OCI-LY7 (cell line): ENCODE measurements around the gene SOWAHD. TPM values are rescaled to one million over a fixed set of nuclear protein-coding genes. Genes with fewer than 3 reads are reported as not detected.
"Not testable (repeated sequence)": the region's sequence is repeated elsewhere in the genome, so short reads cannot be mapped to it uniquely, and the experiment has no call there.

Experiments used
- BruUV-seq: library from RNA; stranded (reverse); fragments of 400-500 nt; replicated peaks from 2 replicates; lab custom pipeline; 2021; lab: Mats Ljungman, UMichigan
- CTCF ChIA-PET: fragments of 300-600 bp; sonication (Branson Sonifier 250); formaldehyde crosslinking; loops from one replicate; lab custom pipeline; 2022; ENCODE audit warnings: antibody characterized with exemption; ENCODE audit not compliant: unreplicated experiment; lab: Charles Lee
- POLR2A ChIA-PET: fragments of 300-600 bp; sonication (Branson Sonifier 250); formaldehyde crosslinking; loops from one replicate; lab custom pipeline; 2022; ENCODE audit warnings: antibody characterized with exemption; lab: Charles Lee
- DNase-seq: peaks from one replicate; pipeline ENCODE4 v3.0.0-alpha.2; 2015; ENCODE audit warnings: low spot score
- H2AFZ ChIP-seq: fragments of 200-600 bp; sonication (generic), shearing (Covaris generic); 2 replicates; pipeline ENCODE4 v1.6.1; 2014; ENCODE audit warnings: mild to moderate bottlenecking, antibody characterized with exemption, low read length, moderate library complexity
- H3K27ac ChIP-seq: fragments of 200-600 bp; sonication (generic); 2 replicates; pipeline ENCODE4 v1.5.1; 2014; ENCODE audit warnings: mixed run types, low read depth, mild to moderate bottlenecking, moderate library complexity, low read length, inconsistent platforms; ENCODE audit not compliant: poor library complexity, severe bottlenecking
- H3K36me3 ChIP-seq: fragments of 200-600 bp; sonication (generic); 2 replicates; pipeline ENCODE4 v1.6.1; 2014; ENCODE audit warnings: mild to moderate bottlenecking, antibody characterized with exemption, low read length, moderate library complexity, mixed read lengths; ENCODE audit not compliant: insufficient read depth
- H3K4me1 ChIP-seq: fragments of 200-600 bp; sonication (generic); 2 replicates; pipeline ENCODE4 v1.5.1; 2014; ENCODE audit warnings: mild to moderate bottlenecking, low read length; ENCODE audit not compliant: insufficient read depth, poor library complexity, severe bottlenecking
- H3K4me2 ChIP-seq: fragments of 200-600 bp; sonication (generic); 2 replicates; pipeline ENCODE4 v1.6.1; 2014; ENCODE audit warnings: mild to moderate bottlenecking, low read length
- H3K4me3 ChIP-seq: fragments of 200-600 bp; sonication (generic); 2 replicates; pipeline ENCODE4 v1.5.1; 2014; ENCODE audit warnings: mild to moderate bottlenecking, low read depth, low read length; ENCODE audit not compliant: poor library complexity, severe bottlenecking
- H3K79me2 ChIP-seq: fragments of 200-600 bp; sonication (generic); 2 replicates; pipeline ENCODE4 v1.6.1; 2016; ENCODE audit warnings: low read depth, mild to moderate bottlenecking, low read length, moderate library complexity, mixed read lengths; ENCODE audit not compliant: insufficient read depth
- H3K9me2 ChIP-seq: fragments of 200-600 bp; sonication (generic); 2 replicates; pipeline ENCODE4 v1.6.1; 2016; ENCODE audit warnings: mild to moderate bottlenecking, low read length, mixed read lengths; ENCODE audit not compliant: insufficient read depth
- H3K9me3 ChIP-seq: fragments of 200-600 bp; sonication (generic); 2 replicates; pipeline ENCODE4 v1.6.1; 2014; ENCODE audit warnings: mild to moderate bottlenecking, mixed run types, low read length, mixed read lengths
- H4K20me1 ChIP-seq: fragments of 200-600 bp; sonication (generic); 2 replicates; pipeline ENCODE4 v1.6.1; 2014; ENCODE audit warnings: mild to moderate bottlenecking, antibody characterized with exemption, low read length, moderate library complexity, mixed read lengths; ENCODE audit not compliant: insufficient read depth
- CTCF ChIP-seq: fragments of 200-600 bp; sonication (generic); conservative IDR thresholded peaks from 2 replicates; pipeline ENCODE4 v1.5.1; 2014; ENCODE audit warnings: mild to moderate bottlenecking, antibody characterized with exemption, low read length, moderate library complexity, mixed read lengths
- EZH2phosphoT487 ChIP-seq: fragments of 200-600 bp; sonication (generic); IDR thresholded peaks from 2 replicates; pipeline ENCODE4 v1.6.1; 2018; ENCODE audit warnings: low read depth, borderline replicate concordance, mild to moderate bottlenecking, mixed run types, antibody characterized with exemption, low read length, moderate library complexity, mixed read lengths
- intact Hi-C: fragments of 100-400 bp; cut with micrococcal nuclease; formaldehyde crosslinking; loops from one replicate; pipeline ENCODE4 v1.10.0; 2022; ENCODE audit not compliant: unreplicated experiment
- small RNA-seq: library from RNA; depleted of rRNA; stranded (forward); fragments of <200 nt; gene quantifications from one replicate; pipeline ENCODE3, GENCODE V24; 2014
- total RNA-seq, 2 experiments: library from RNA; depleted of rRNA in 1 of 2; stranded (reverse); fragments of >200 nt in 1 of 2; shearing (Covaris generic) in 1 of 2; gene quantifications; 2 replicates each; pipeline ENCODE4 v1.2.3, GENCODE V29; 2014 to 2022

SOWAHD gene
- total RNA-seq, 2 experiments from 2014 or later = 0.29 TPM; not detected in 1

DNA sequence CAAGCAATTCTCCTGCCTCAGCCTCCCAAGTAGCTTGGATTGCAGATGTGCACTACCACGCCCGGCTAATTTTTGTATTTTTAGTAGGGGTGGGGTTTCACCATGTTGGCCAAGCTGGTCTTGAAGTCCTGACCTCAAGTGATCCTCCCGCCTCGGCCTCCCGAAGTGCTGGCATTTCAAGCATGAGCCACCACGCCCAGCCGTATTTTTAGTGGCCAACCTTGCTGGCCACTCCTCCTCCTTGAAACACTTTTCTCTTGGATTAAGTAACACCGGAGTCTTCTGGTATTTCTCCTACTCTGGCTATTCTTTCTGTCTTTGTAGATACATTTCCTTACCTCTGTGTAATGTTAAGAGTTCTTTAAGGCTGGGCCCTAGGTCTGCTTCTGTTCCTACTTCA lies 44.2 kb downstream of the SOWAHD start:
- intact Hi-C loops = no loop called here
- no peaks in the 10 kb centered on the region for H3K9me2 ChIP-seq
- no peaks in the 10 kb centered on the region for H3K9me3 ChIP-seq
- DNase-seq = no peak
- ChIA-PET POLR2A (no interaction called here), CTCF (no interaction called here)
- no TSS peak for BruUV-seq
- H4K20me1 ChIP-seq = no peaks in the 10 kb centered on the region
- TF ChIP-seq CTCF = no peak
- no peak for TF ChIP-seq EZH2phosphoT487
- H3K4me3 ChIP-seq = no peak overlapping the region
- H3K4me1 ChIP-seq = no peaks in the 10 kb centered on the region
- H3K4me2 ChIP-seq = no peak overlapping the region
- no peak overlapping the region for H2AFZ ChIP-seq
- H3K79me2 ChIP-seq = no peaks in the 10 kb centered on the region
- no peak overlapping the region for H3K27ac ChIP-seq
- no peaks in the 10 kb centered on the region for H3K36me3 ChIP-seq

- H3K9me3 ChIP-seq, CTCF ChIA-PET, BruUV-seq, DNase-seq, intact Hi-C loops, H3K4me1 ChIP-seq, H3K79me2 ChIP-seq, H2AFZ ChIP-seq, H3K27ac ChIP-seq, POLR2A ChIA-PET, H3K4me3 ChIP-seq, H3K9me2 ChIP-seq, H4K20me1 ChIP-seq, H3K4me2 ChIP-seq, H3K36me3 ChIP-seq: not testable (repeated sequence)
Observed at GRCh38 chrX:119808461-119808860, 50.1 kb downstream of the SOWAHD start.

DNA sequence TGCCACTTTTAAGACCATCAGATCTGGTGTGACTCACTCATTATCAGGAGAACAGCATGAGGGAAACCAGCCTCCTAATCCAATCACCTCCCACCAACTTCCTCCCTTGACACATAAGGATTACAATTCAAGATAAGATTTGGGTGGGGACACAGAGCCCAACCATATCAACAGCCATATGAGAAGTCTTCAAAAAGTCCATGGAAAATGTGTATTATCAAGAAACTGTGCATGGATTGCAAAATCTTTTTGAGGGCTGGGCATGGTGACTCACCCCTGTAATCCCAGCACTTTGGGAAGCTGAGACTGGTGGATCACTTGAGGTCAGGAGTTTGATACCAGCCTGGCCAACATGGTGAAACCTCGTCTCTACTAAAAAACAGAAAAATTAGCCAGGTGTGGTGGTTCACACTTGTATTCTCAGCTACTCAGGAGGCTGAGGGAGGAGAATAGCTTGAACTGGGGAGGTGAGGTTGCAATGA lies 50.8 kb downstream of the SOWAHD start:
- H3K79me2 ChIP-seq = no peaks in the 10 kb centered on the region
- H3K4me3 ChIP-seq = no peak overlapping the region
- TF ChIP-seq EZH2phosphoT487 (no peak), CTCF (no peak)
- H3K4me1 ChIP-seq = no peaks in the 10 kb centered on the region
- H3K9me2 ChIP-seq = no peaks in the 10 kb centered on the region
- no peak overlapping the region for H2AFZ ChIP-seq
- BruUV-seq = no TSS peak
- DNase-seq = no peak
- POLR2A ChIA-PET = interaction anchor here (1.0 to 1.3 kb wide), 2 partner anchors 8 to 12 kb away, joined by 3 to 4 read pairs; no protein-coding TSS in a partner anchor
- intact Hi-C loops = no loop called here
- H3K27ac ChIP-seq = no peak overlapping the region
- no peak overlapping the region for H3K4me2 ChIP-seq
- H4K20me1 ChIP-seq = no peaks in the 10 kb centered on the region
- H3K36me3 ChIP-seq = no peaks in the 10 kb centered on the region
- no peaks in the 10 kb centered on the region for H3K9me3 ChIP-seq
- CTCF ChIA-PET = no interaction called here

Small RNA genes lying within 50 kb of the gene (small RNA-seq; reads per million reads assigned to genes)
- gene SNORA69 = not detected

Other genes starting within 250 kb of the SOWAHD start
- gene STEEP1, start 193.2 kb upstream of the SOWAHD start, total RNA-seq (2014; rRNA removed; shearing (Covaris generic)) = 37.2 and 50.7 TPM in 2 replicates
- 26.7 and 28.1 TPM in 2 replicates for gene STEEP1, start 193.2 kb upstream of the SOWAHD start, total RNA-seq (2022)
- 21.8 and 30.0 TPM in 2 replicates for gene UBE2A, start 184.0 kb upstream of the SOWAHD start, total RNA-seq (2014; rRNA removed; shearing (Covaris generic))
- gene UBE2A, start 184.0 kb upstream of the SOWAHD start, total RNA-seq (2022) = 56.0 and 59.9 TPM in 2 replicates
- 10.7 and 11.9 TPM in 2 replicates for gene NKRF, start 152.2 kb upstream of the SOWAHD start, total RNA-seq (2014; rRNA removed; shearing (Covaris generic))
- 19.3 and 20.7 TPM in 2 replicates for gene NKRF, start 152.2 kb upstream of the SOWAHD start, total RNA-seq (2022)
- gene SEPTIN6, start 65.4 kb upstream of the SOWAHD start, total RNA-seq (2014; rRNA removed; shearing (Covaris generic)) = 145 and 182 TPM in 2 replicates
- 216 and 231 TPM in 2 replicates for gene SEPTIN6, start 65.4 kb upstream of the SOWAHD start, total RNA-seq (2022)
- gene RPL39, start 33.0 kb downstream of the SOWAHD start, total RNA-seq (2014; rRNA removed; shearing (Covaris generic)) = 1,897 and 2,118 TPM in 2 replicates
- 2,029 and 2,070 TPM in 2 replicates for gene RPL39, start 33.0 kb downstream of the SOWAHD start, total RNA-seq (2022)
- 8.7 and 10.8 TPM in 2 replicates for gene UPF3B, start 94.4 kb downstream of the SOWAHD start, total RNA-seq (2014; rRNA removed; shearing (Covaris generic))
- gene UPF3B, start 94.4 kb downstream of the SOWAHD start, total RNA-seq (2022) = 25.1 and 25.5 TPM in 2 replicates
- 32.8 and 37.4 TPM in 2 replicates for gene RNF113A, start 113.1 kb downstream of the SOWAHD start, total RNA-seq (2014; rRNA removed; shearing (Covaris generic))
- 25.2 and 26.4 TPM in 2 replicates for gene RNF113A, start 113.1 kb downstream of the SOWAHD start, total RNA-seq (2022)
- 61.3 and 82.1 TPM in 2 replicates for gene NDUFA1, start 113.2 kb downstream of the SOWAHD start, total RNA-seq (2014; rRNA removed; shearing (Covaris generic))
- gene NDUFA1, start 113.2 kb downstream of the SOWAHD start, total RNA-seq (2022) = 66.7 and 86.3 TPM in 2 replicates
- not detected in 2 replicates for gene AKAP14, start 137.3 kb downstream of the SOWAHD start, total RNA-seq (2014; rRNA removed; shearing (Covaris generic))
- not detected in 2 replicates for gene AKAP14, start 137.3 kb downstream of the SOWAHD start, total RNA-seq (2022)
- 5.2 and 6.9 TPM in 2 replicates for gene NKAP, start 185.2 kb downstream of the SOWAHD start, total RNA-seq (2014; rRNA removed; shearing (Covaris generic))
- gene NKAP, start 185.2 kb downstream of the SOWAHD start, total RNA-seq (2022) = 11.9 and 14.8 TPM in 2 replicates